GM18499 (cell line): ENCODE data around the gene FLG2.

Experiments
- ATAC-seq: cut with Tn5 transposase; IDR thresholded peaks from one replicate; pipeline ENCODE4 v1.9.1; 2021; ENCODE audit warnings: moderate number of reproducible peaks; ENCODE audit not compliant: insufficient read depth, unreplicated experiment

Gene FLG2

GRCh38 chr1:152359906-152360305 lies at the start of gene FLG2:
Gene FLG2 (minus strand): TSS chr1:152360006. CDS start chr1:152358884, 1,122 bp downstream.
- no peak for ATAC-seq

DNA sequence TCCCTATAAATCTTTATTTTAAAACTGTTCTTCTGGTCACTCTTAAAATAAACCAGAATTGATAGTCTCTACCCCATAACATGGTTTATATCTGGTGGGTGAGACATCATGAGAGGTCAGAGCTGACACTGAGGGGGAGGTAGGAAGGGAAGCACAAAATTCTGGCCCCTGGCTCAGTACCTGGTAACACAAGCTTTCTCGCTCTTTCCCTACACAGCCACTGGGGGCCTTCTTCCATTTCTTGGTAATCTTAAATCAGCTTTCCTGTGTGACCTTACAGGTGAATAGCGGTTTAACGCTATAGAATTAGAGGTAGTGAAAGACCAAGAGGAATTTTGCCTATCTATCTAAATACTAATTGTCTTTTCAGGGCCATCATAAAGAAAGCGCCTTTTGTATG lies 48.9 kb upstream of the FLG2 start:
- ATAC-seq = no peak

- ATAC-seq = no peak
Observed at GRCh38 chr1:152398812-152399698, 39.2 kb upstream of the FLG2 start.

GRCh38 chr1:152397474-152397873 lies 37.7 kb upstream of the FLG2 start:
- ATAC-seq = no peak

GRCh38 chr1:152394151-152394550 lies 34.3 kb upstream of the FLG2 start:
- no peak for ATAC-seq

DNA sequence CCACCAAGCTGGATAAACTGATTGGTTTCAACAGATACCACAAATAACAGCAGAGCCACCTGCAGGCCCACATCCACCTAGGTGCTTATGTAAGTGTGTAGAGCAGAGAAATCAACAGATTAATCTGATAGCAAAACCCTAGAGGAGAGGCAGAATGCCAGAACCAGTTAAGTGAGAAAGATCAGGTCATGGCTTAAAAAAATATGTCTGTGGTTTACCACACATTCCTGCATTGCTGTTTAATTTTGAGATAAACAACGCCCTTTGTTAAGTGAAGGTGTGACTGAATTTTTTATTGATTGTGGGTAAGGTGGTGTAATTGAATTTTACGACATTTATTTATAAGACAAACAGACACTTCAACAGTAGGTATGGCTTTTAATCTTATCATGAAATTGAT lies 33.1 kb upstream of the FLG2 start:
- no peak for ATAC-seq

- no peak for ATAC-seq
Observed at GRCh38 chr1:152388889-152389288, 29.1 kb upstream of the FLG2 start.

DNA sequence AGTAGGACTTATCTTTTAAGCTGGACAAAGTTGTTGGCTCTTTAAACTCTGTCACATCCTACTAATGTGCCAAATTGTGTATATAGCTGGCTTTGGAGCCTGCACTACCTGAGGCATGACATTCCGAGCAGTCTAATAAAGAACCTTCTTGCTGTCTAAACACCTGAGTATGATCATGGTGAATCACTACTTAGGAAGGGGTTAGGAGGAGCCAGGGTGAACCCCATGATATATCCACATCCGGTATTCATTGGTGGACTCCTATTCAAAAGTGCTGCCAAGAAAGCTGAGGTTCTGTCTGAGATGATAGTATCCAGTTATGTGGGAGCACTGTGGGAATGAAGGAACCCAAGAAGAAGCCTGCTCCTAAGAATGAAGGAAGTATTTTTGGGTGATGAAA lies 27.1 kb upstream of the FLG2 start:
- no peak for ATAC-seq

- no peak for ATAC-seq
Observed at GRCh38 chr1:152380932-152381331, 21.1 kb upstream of the FLG2 start.

GRCh38 chr1:152374451-152374850 lies 14.6 kb upstream of the FLG2 start:
- ATAC-seq = no peak

- no peak for ATAC-seq
Observed at GRCh38 chr1:152372672-152373071, 12.9 kb upstream of the FLG2 start.

DNA sequence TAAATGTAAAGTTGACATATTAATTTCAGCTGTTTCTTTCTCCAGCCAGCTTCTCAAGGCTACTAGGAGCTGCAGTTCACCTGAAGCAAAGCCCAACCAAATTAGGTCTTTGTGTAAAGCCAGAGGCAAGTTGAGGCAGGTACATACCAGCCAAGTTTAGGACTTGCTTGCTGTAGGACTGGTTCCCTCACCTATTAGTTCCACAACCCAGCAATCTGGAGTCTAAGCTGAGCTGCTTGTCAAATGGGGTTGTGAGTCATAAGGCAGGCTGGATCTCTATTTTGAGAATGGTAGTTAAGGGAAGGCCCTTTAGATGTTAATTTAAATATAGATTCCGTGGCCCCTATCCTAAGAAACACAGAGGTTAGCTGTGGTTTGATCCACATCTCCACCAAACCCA lies 7.6 kb upstream of the FLG2 start:
- ATAC-seq = no peak

- ATAC-seq = no peak
Observed at GRCh38 chr1:152356736-152357135, 3.1 kb downstream of the FLG2 start.

- no peak for ATAC-seq
Observed at GRCh38 chr1:152349611-152350010, 10.2 kb downstream of the FLG2 start.

DNA sequence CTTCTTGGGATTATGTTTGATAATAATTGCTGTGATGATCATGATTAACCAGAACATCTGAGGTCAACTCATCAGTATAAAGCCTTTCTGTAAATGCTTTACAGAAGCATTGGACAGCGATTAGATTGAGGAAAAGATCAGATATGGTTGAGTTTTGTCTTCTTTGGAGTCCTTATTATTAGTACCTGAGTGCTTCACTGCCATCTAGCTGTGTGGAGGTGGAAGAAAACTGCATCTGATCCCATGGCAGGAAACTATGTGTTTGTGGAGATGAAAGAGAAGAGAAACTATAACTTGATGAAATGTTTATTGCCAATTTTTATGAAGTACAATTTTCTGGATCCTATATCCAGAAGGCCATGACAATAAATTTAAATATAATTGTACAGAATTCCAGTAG lies 11.4 kb downstream of the FLG2 start:
- no peak for ATAC-seq

DNA sequence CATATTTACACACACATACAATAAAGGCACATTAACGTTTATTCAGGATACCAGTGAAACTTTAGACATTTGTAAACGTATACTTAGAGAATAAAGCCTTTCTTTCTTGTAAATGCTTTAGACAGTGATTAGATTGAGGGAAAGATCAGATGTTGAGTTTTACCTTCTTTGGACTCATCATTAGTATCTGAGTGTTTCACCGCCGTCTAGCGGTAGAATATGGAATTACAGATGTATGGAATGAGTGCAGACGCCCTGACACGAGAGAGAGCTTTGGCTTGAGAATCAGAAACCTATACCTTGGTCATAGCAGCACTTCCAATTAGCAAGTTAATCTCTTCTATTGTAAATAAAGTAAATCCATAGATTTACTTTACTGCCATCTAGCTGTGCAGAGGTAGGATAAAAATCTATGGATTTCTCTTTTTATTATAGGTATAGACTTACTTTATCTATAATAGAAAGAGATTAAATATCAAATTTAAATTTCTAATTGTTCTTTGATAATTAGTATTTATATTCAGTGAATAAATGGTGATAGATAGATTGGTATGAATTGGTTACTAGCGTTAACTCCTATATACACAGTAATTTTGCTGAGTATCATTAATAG lies 12.6 kb downstream of the FLG2 start:
- ATAC-seq = no peak

DNA sequence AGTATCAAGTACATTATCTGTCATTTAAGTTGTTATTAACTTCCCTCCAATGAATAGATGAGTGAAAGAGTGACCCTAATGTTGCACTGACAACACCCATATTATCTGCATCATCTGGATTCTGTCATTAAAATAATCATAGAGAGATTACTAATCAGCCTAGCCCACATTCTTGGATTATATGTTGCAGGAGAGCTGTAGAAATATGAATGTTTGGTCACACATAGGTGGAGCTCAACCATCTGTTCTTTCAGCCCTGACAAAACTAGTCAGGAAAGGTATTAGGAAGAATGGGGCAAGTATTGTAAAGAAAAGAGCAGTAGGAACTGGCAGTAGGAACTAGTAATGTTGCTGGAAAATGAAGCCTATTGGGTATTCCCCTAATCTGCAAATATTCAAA lies 15.4 kb downstream of the FLG2 start:
- no peak for ATAC-seq

- no peak for ATAC-seq
Observed at GRCh38 chr1:152343006-152343405, 16.8 kb downstream of the FLG2 start.

DNA sequence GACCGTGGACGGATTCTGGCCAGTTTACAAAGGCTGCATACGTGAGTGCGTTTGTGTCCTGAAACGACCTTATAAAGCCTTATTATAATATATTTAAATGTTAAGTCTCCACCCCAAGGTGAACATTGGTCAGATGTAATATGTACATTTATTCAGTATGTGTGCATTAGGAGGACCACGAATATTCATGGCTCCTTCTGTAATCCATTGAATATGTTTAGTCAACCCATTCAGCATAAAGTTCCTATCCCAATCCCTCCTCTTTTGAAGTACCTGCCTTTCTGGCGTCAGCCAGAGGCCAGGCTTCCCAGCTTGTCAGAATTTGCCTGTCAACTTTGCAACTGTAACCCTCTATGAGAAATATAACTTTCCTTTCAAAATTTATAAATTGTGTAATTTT lies 24.4 kb downstream of the FLG2 start:
- ATAC-seq = no peak

DNA sequence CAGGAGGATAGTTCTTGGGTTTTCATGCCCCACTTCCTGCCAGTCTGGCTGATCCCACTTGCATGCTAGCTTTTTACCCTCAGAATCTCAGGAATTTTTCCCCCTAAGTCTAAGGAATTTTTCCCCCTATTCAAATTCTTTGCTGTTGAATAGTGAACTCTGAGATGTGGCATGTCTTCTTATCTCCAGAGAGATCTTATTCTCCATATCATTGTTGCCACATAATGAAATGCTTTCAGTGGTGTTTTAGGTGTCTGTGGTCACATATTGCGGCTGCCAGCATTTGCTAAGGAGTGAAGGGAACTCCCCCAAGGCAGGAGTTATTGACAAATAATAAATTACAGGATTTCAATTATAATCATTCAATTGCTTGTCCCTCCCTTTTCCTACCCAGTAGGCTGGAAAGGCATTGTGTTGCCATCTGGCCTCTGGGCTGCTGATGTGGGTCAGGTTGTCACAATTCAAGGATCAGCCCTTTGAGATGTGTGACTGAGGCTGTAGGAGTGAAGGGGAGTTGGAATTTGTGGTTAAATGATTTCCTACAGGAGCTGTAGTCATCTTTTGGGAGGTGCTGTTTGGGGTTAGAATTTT lies 30.9 kb downstream of the FLG2 start:
- ATAC-seq = no peak

DNA sequence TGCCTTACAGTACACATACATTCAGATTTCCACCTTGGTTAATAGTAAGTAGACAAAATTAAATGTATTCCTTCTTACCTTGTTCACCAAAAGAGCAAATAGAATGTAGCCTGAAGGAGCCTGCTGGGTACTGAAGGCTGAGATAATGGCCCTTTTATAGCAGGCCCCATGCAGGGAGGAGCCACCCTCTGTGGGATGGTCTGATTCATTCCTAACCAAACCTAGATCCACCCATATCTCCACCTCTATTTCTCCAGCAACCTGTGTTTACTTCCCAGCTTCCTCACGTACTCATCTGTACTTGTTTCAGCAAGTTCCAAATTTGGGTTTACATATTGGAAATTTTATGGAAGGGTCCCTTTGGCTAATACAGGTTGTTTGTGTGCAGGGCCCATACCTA lies 34.7 kb downstream of the FLG2 start, which contains the start of gene FLG:
TSS of gene FLG (minus strand) at position 129 of the 400 bp plus-strand sequence. CDS start 9,783 bp downstream, outside the sequence.
- ATAC-seq = no peak
